Measurements from ENCODE around the gene GABARAP. TPM values are rescaled to one million over a fixed set of nuclear protein-coding genes. Genes with fewer than 3 reads are reported as not detected.

The GABARAP gene
- total and polyA plus RNA-seq, 2 of the 13 experiments (the other 11 are each of a cell fraction or from before 2014, with no cell fraction given): 161 to 310 TPM

DNA sequence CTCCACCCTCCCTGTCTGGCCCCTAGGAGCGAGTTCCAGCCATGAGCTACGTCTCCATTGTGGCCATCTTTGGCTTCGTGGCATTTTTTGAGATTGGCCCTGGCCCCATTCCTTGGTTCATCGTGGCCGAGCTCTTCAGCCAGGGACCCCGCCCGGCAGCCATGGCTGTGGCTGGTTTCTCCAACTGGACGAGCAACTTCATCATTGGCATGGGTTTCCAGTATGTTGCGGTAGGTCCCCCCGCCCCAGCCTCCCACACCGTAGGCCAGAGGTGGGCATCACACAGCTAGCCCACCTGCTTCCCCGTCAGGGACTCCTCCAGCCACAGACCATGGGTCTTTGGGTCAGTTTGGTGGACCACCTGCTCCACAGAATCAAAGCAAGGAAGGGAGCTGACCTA is 43.4 kb upstream of the GABARAP start:
- H3K4me3 ChIP-seq (replicated peaks in 1 of 3; ENCODE audit: insufficient read depth in 1 of 3, low read depth in 2 of 3, low read length in 3 of 3): no peak overlapping the region
- DNase-seq (ENCODE audit: low spot score): no peak
- 98% methylated on average over 12 of the region's 12 CpGs for WGBS (ENCODE audit: low lambda C conversion rate)
- CTCF ChIA-PET (ENCODE audit: low intra/inter-chr PET ratio, low total read pairs): no interaction called here
- peaks cover 8 to 9% of the 10 kb centered on the region in 2 experiments; a peak in 4 of 5 replicates for H3K36me3 ChIP-seq (replicated peaks in 1 of 2; ENCODE audit: control insufficient read depth in 1 of 2, insufficient read depth in 2 of 2, low read length in 2 of 2)
- H4K20me1 ChIP-seq (ENCODE audit: insufficient read depth, low read length): no peaks in the 10 kb centered on the region
- peaks cover 18% of the 10 kb centered on the region for H3K4me1 ChIP-seq (ENCODE audit: insufficient read depth, low read length)
- H3K79me2 ChIP-seq (ENCODE audit: insufficient read depth, low read length): no peaks in the 10 kb centered on the region
- no peaks in the 10 kb centered on the region for H3K27me3 ChIP-seq (ENCODE audit: control insufficient read depth in 1 of 2, insufficient read depth in 2 of 2, low read length in 2 of 2)
- H3K9me3 ChIP-seq (ENCODE audit: low read length): no peaks in the 10 kb centered on the region
- no peak overlapping the region for H3K4me2 ChIP-seq (ENCODE audit: low read depth, low read length)
- no peak overlapping the region for H3K9ac ChIP-seq (ENCODE audit: insufficient read depth, low read depth, low read length)
- H2AFZ ChIP-seq (ENCODE audit: low read length): no peak overlapping the region
- no peak for ATAC-seq
- intact Hi-C loops (cut with micrococcal nuclease; ENCODE audit: unreplicated experiment) (no loop called here), in situ Hi-C loops (cut with HindIII; ENCODE audit: extremely low pct_ligation_motif_present, low pct_unique_long_range_greater_than_20kb) (loop anchor here (10.0 kb wide), 1 partner anchor 241 kb away; the partner anchor contains the start of gene SLC16A11)
- FAIRE-seq: no peak
- POLR2A ChIA-PET: no interaction called here
- TF ChIP-seq ZFP90 (CRISPR knock-in tag; IDR thresholded peaks at IDR 0.05; ENCODE audit: borderline replicate concordance) (no peak), ZNF160 (CRISPR knock-in tag; IDR thresholded peaks at IDR 0.05) (no peak), DDIT3 (CRISPR knock-in tag; IDR thresholded peaks at IDR 0.05) (no peak), ZNF570 (CRISPR knock-in tag; IDR thresholded peaks at IDR 0.05; ENCODE audit: borderline replicate concordance) (no peak)
- TF ChIP-seq, protein P1, sequence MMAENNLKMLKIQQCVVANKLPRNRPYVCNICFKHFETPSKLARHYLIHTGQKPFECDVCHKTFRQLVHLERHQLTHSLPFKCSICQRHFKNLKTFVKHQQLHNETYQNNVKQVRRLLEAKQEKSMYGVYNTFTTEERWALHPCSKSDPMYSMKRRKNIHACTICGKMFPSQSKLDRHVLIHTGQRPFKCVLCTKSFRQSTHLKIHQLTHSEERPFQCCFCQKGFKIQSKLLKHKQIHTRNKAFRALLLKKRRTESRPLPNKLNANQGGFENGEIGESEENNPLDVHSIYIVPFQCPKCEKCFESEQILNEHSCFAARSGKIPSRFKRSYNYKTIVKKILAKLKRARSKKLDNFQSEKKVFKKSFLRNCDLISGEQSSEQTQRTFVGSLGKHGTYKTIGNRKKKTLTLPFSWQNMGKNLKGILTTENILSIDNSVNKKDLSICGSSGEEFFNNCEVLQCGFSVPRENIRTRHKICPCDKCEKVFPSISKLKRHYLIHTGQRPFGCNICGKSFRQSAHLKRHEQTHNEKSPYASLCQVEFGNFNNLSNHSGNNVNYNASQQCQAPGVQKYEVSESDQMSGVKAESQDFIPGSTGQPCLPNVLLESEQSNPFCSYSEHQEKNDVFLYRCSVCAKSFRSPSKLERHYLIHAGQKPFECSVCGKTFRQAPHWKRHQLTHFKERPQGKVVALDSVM (CRISPR knock-in tag; IDR thresholded peaks at IDR 0.05): no peak
- H3K27ac ChIP-seq (ENCODE audit: extremely low read length, insufficient read depth, low read length): no peak overlapping the region
- BruUV-seq (replicated peaks): no TSS peak

GRCh38 chr17:7284911-7285310 is 42.7 kb upstream of the GABARAP start:
- intact Hi-C loops (cut with micrococcal nuclease; ENCODE audit: unreplicated experiment): loop anchor here (5.0 kb wide), 1 partner anchor 43 kb away; the partner anchor contains the start of gene GABARAP
- no peaks in the 10 kb centered on the region for H3K27me3 ChIP-seq (ENCODE audit: control insufficient read depth in 1 of 2, insufficient read depth in 2 of 2, low read length in 2 of 2)
- no peak overlapping the region for H2AFZ ChIP-seq (ENCODE audit: low read length)
- H3K9me3 ChIP-seq (ENCODE audit: low read length): no peaks in the 10 kb centered on the region
- no TSS peak for BruUV-seq (replicated peaks)
- ChIA-PET POLR2A (interaction anchor here (1.4 kb wide), 1 partner anchor 28 kb away, joined by 3 read pairs; no protein-coding TSS in a partner anchor), CTCF (ENCODE audit: low intra/inter-chr PET ratio, low total read pairs) (no interaction called here)
- 95% methylated on average over 8 of the region's 16 CpGs for WGBS (ENCODE audit: low lambda C conversion rate)
- H3K27ac ChIP-seq (ENCODE audit: extremely low read length, insufficient read depth, low read length): no peak overlapping the region
- H3K36me3 ChIP-seq (replicated peaks in 1 of 2; ENCODE audit: control insufficient read depth in 1 of 2, insufficient read depth in 2 of 2, low read length in 2 of 2): peaks cover 8 to 9% of the 10 kb centered on the region in 2 experiments; a peak in 4 of 5 replicates
- ATAC-seq (no peak), DNase-seq (ENCODE audit: low spot score) (no peak), FAIRE-seq (no peak)
- H3K4me3 ChIP-seq (replicated peaks in 1 of 3; ENCODE audit: insufficient read depth in 1 of 3, low read depth in 2 of 3, low read length in 3 of 3): no peak overlapping the region
- peaks cover 26% of the 10 kb centered on the region for H3K4me1 ChIP-seq (ENCODE audit: insufficient read depth, low read length)
- no peak overlapping the region for H3K4me2 ChIP-seq (ENCODE audit: low read depth, low read length)
- H3K9ac ChIP-seq (ENCODE audit: insufficient read depth, low read depth, low read length): no peak overlapping the region
- H4K20me1 ChIP-seq (ENCODE audit: insufficient read depth, low read length): no peaks in the 10 kb centered on the region
- in situ Hi-C loops (cut with HindIII; ENCODE audit: extremely low pct_ligation_motif_present, low pct_unique_long_range_greater_than_20kb): loop anchor here (10.0 kb wide), 1 partner anchor 240 kb away; the partner anchor contains the start of gene SLC16A11
- H3K79me2 ChIP-seq (ENCODE audit: insufficient read depth, low read length): no peaks in the 10 kb centered on the region
- TF ChIP-seq CEBPZ (IDR thresholded peaks at IDR 0.05; ENCODE audit: low read length) (no peak), ZNF557 (CRISPR knock-in tag; IDR thresholded peaks at IDR 0.05) (no peak), ZNF34 (CRISPR knock-in tag; IDR thresholded peaks at IDR 0.05; ENCODE audit: borderline replicate concordance) (no peak), SP1 (IDR thresholded peaks at IDR 0.05) (no peak), SP1 (CRISPR knock-in tag; IDR thresholded peaks at IDR 0.05) (no peak)
- TF ChIP-seq, protein P2, sequence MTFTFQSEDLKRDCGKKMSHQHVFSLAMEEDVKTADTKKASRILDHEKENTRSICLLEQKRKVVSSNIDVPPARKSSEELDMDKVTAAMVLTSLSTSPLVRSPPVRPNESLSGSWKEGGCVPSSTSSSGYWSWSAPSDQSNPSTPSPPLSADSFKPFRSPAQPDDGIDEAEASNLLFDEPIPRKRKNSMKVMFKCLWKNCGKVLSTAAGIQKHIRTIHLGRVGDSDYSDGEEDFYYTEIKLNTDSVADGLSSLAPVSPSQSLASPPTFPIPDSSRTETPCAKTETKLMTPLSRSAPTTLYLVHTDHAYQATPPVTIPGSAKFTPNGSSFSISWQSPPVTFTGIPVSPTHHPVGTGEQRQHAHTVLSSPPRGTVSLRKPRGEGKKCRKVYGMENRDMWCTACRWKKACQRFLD (CRISPR knock-in tag; IDR thresholded peaks at IDR 0.05; ENCODE audit: borderline replicate concordance): no peak
